Loucy (cell line): ENCODE data around the gene PYROXD2.

Source experiments
- EZH2phosphoT487 ChIP-seq: fragments of 200-600 bp; IDR thresholded peaks from 2 replicates; pipeline ENCODE4 v1.6.1; 2018; ENCODE audit warnings: antibody characterized with exemption, mild to moderate bottlenecking, moderate library complexity, borderline replicate concordance
- TF ChIP-seq, protein P1 (sequence below): fragments of 200-600 bp; sonication (generic); conservative IDR thresholded peaks from 2 replicates; pipeline ENCODE4 v1.5.1; 2014; ENCODE audit warnings: mild to moderate bottlenecking, antibody characterized with exemption, low read length

DNA sequence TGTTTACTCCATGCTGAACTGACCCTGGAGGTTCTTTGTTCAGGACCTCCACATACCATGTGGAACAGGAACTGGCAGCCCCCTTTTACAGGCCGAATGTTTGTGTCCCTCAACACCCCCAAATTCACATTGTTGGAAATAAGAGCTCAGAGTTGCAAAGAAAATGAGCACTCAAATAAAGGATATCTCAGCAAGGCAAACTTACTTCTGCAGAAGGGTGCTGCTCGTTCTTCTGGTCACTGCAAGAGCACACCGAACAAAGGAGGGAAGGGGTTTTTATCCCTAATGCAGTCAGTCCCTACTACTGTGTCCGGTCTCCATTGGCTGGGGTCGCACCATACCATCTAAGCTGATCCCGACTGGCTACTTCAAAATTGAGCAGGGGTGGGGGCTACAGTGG, 68.1 kb downstream of the PYROXD2 start:
- TF ChIP-seq, protein P1, sequence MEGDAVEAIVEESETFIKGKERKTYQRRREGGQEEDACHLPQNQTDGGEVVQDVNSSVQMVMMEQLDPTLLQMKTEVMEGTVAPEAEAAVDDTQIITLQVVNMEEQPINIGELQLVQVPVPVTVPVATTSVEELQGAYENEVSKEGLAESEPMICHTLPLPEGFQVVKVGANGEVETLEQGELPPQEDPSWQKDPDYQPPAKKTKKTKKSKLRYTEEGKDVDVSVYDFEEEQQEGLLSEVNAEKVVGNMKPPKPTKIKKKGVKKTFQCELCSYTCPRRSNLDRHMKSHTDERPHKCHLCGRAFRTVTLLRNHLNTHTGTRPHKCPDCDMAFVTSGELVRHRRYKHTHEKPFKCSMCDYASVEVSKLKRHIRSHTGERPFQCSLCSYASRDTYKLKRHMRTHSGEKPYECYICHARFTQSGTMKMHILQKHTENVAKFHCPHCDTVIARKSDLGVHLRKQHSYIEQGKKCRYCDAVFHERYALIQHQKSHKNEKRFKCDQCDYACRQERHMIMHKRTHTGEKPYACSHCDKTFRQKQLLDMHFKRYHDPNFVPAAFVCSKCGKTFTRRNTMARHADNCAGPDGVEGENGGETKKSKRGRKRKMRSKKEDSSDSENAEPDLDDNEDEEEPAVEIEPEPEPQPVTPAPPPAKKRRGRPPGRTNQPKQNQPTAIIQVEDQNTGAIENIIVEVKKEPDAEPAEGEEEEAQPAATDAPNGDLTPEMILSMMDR: no peak
- no peak for TF ChIP-seq EZH2phosphoT487
